IMR-90 (cell line): ENCODE data around the gene SBF2. TPM values are rescaled to one million over a fixed set of nuclear protein-coding genes. Genes with fewer than 3 reads are reported as not detected.

ENCODE experiments used
- ATAC-seq: fragments of 200-7000 bp; cut with Tn5 transposase; 2 replicates; pipeline ENCODE4 v1.9.1; 2020; ENCODE audit warnings: low read depth, mild to moderate bottlenecking, moderate library complexity
- BruUV-seq: library from RNA; stranded (reverse); fragments of 400-500 nt; replicated peaks from 2 replicates; lab custom pipeline; 2021; lab: Mats Ljungman, UMichigan
- CTCF ChIA-PET: fragments of 300-600 bp; formaldehyde crosslinking; extraction: SDS; loops from one replicate; lab custom pipeline; 2021; ENCODE audit warnings: antibody characterized with exemption; lab: Yijun Ruan, JAX
- POLR2A ChIA-PET: fragments of 300-600 bp; sonication (Branson Sonifier 250); formaldehyde crosslinking; loops from one replicate; lab custom pipeline; 2022; ENCODE audit warnings: antibody characterized with exemption; ENCODE audit not compliant: unreplicated experiment; lab: Charles Lee
- DNase-seq: peaks from one replicate; pipeline ENCODE4 v3.0.0; 2013
- H2AFZ ChIP-seq: replicated peaks from 2 replicates; pipeline ENCODE3; 2013; ENCODE audit warnings: low read length, mild to moderate bottlenecking; ENCODE audit not compliant: poor library complexity
- H2AK5ac ChIP-seq: 2 replicates; pipeline ENCODE4 v1.6.1; 2013; ENCODE audit warnings: low read depth, low read length, inconsistent platforms
- H2AK9ac ChIP-seq: replicated peaks from 2 replicates; pipeline ENCODE3; 2013; ENCODE audit warnings: mild to moderate bottlenecking, low read depth, low read length, moderate library complexity; ENCODE audit not compliant: poor library complexity
- H2BK120ac ChIP-seq: 2 replicates; pipeline ENCODE4 v1.6.1; 2013; ENCODE audit warnings: low read depth, low read length, inconsistent platforms
- H2BK15ac ChIP-seq: 3 replicates; pipeline ENCODE4 v1.6.1; 2013; ENCODE audit warnings: low read depth, low read length, inconsistent platforms
- H2BK20ac ChIP-seq: 2 replicates; pipeline ENCODE4 v1.6.1; 2013; ENCODE audit warnings: low read depth, mild to moderate bottlenecking, inconsistent platforms, low read length, moderate library complexity
- H2BK5ac ChIP-seq: 2 replicates; pipeline ENCODE4 v1.6.1; 2013; ENCODE audit warnings: mild to moderate bottlenecking, low read depth, low read length, inconsistent platforms; ENCODE audit not compliant: poor library complexity, severe bottlenecking
- H3K14ac ChIP-seq: replicated peaks from 2 replicates; pipeline ENCODE4 v1.6.1; 2013; ENCODE audit warnings: low read depth, low read length, inconsistent platforms
- H3K18ac ChIP-seq: 2 replicates; pipeline ENCODE4 v1.6.1; 2013; ENCODE audit warnings: low read depth, low read length, control low read depth
- H3K23ac ChIP-seq: 2 replicates; pipeline ENCODE4 v1.6.1; 2013; ENCODE audit warnings: low read depth, low read length, inconsistent platforms
- H3K27ac ChIP-seq: 2 replicates; pipeline ENCODE4 v1.5.1; 2013; ENCODE audit warnings: mild to moderate bottlenecking, control low read depth, low read length; ENCODE audit not compliant: insufficient read depth
- H3K27me3 ChIP-seq: 2 replicates; pipeline ENCODE4 v1.6.1; 2013; ENCODE audit warnings: low read length; ENCODE audit not compliant: control insufficient read depth, insufficient read depth
- H3K36me3 ChIP-seq: 2 replicates; pipeline ENCODE4 v1.6.1; 2013; ENCODE audit warnings: low read length, mixed read lengths; ENCODE audit not compliant: control insufficient read depth, insufficient read depth
- H3K4ac ChIP-seq: 2 replicates; pipeline ENCODE4 v1.6.1; 2013; ENCODE audit warnings: low read depth, low read length, inconsistent platforms
- H3K4me1 ChIP-seq: 2 replicates; pipeline ENCODE4 v1.6.1; 2013; ENCODE audit warnings: low read length, mixed read lengths; ENCODE audit not compliant: control insufficient read depth, insufficient read depth
- H3K4me2 ChIP-seq: 2 replicates; pipeline ENCODE4 v1.6.1; 2013; ENCODE audit warnings: low read depth, mild to moderate bottlenecking, control low read depth, low read length, moderate library complexity
- H3K4me3 ChIP-seq: 2 replicates; pipeline ENCODE4 v1.5.1; 2013; ENCODE audit warnings: low read depth, mild to moderate bottlenecking, control low read depth, low read length, moderate library complexity; ENCODE audit not compliant: insufficient read depth
- H3K56ac ChIP-seq: 2 replicates; pipeline ENCODE4 v1.6.1; 2013; ENCODE audit warnings: low read length, inconsistent platforms; ENCODE audit not compliant: insufficient read depth; ENCODE audit errors: extremely low read depth
- H3K79me1 ChIP-seq, 2 experiments: 2 replicates each; pipeline ENCODE4 v1.6.1; 2013; ENCODE audit warnings: low read length in 2 of 2, inconsistent platforms in 1 of 2, low read depth in 1 of 2
- H3K9ac ChIP-seq: 2 replicates; pipeline ENCODE4 v1.6.1; 2013; ENCODE audit warnings: low read depth, low read length, control low read depth
- H3K9me1 ChIP-seq: 2 replicates; pipeline ENCODE4 v1.6.1; 2013; ENCODE audit warnings: low read length, inconsistent platforms; ENCODE audit not compliant: insufficient read depth
- H3K9me3 ChIP-seq: 2 replicates; pipeline ENCODE4 v1.6.1; 2013; ENCODE audit warnings: low read length; ENCODE audit not compliant: control insufficient read depth, insufficient read depth
- H4K20me1 ChIP-seq: 2 replicates; pipeline ENCODE4 v1.6.1; 2013; ENCODE audit warnings: low read length, inconsistent platforms; ENCODE audit not compliant: insufficient read depth
- H4K5ac ChIP-seq: 2 replicates; pipeline ENCODE4 v1.6.1; 2013; ENCODE audit warnings: mild to moderate bottlenecking, low read depth, low read length, control low read depth
- H4K8ac ChIP-seq, 2 experiments: 2 replicates each; pipeline ENCODE4 v1.6.1; 2013; ENCODE audit warnings: low read depth in 2 of 2, low read length in 2 of 2, control low read depth in 1 of 2, inconsistent platforms in 1 of 2
- H4K91ac ChIP-seq: 2 replicates; pipeline ENCODE4 v1.6.1; 2013; ENCODE audit warnings: low read depth, low read length, inconsistent platforms; ENCODE audit not compliant: insufficient read depth
- MAZ ChIP-seq: IDR thresholded peaks from 2 replicates; pipeline ENCODE4 v1.6.1; 2012; ENCODE audit warnings: low read depth, mild to moderate bottlenecking, low read length, improper control_type of control experiment, moderate library complexity, borderline replicate concordance
- RAD21 ChIP-seq: IDR thresholded peaks from 2 replicates; pipeline ENCODE4 v1.6.1; 2012; ENCODE audit warnings: low read length, improper control_type of control experiment
- SMC3 ChIP-seq: fragments of 150-350 bp; IDR thresholded peaks from 2 replicates; pipeline ENCODE4 v1.6.1; 2016; ENCODE audit warnings: low read depth, mild to moderate bottlenecking, antibody characterized with exemption, low read length, moderate library complexity
- WGBS, 2 experiments: methylation state at CpG; one replicate each; pipeline versions ENCODE4 v1.1.5 to v1.1.7; 2013; ENCODE audit warnings: missing lambda C conversion rate in 2 of 2; ENCODE audit not compliant: insufficient read length in 1 of 2; ENCODE audit errors: extremely low coverage in 2 of 2; 5-methylcytosine and 5-hydroxymethylcytosine counted together
- dilution Hi-C: fragments of 300-500 bp; cut with HindIII; formaldehyde crosslinking; loops from one replicate; pipeline ENCODE4 v1.14.3; 2018; ENCODE audit warnings: low sequenced_read_pairs; ENCODE audit not compliant: unreplicated experiment
- in situ Hi-C: fragments of 300-500 bp; cut with MboI; formaldehyde crosslinking; loops from 3 replicates; pipeline ENCODE4 v1.14.3; 2019; ENCODE audit warnings: low sequenced_read_pairs, inconsistent platforms, mixed read lengths
- intact Hi-C: fragments of 100-400 bp; cut with micrococcal nuclease; formaldehyde crosslinking; loops from 2 replicates; pipeline ENCODE4 v1.10.0; 2022
- polyA plus RNA-seq, 3 experiments: library from polyadenylated mRNA; depleted of rRNA; stranded (reverse); fragments of >200 nt; gene quantifications; 2 replicates each; pipeline ENCODE4 v1.2.3, GENCODE V29; 2012; ENCODE audit warnings: low replicate concordance in 1 of 3
- total RNA-seq: library from RNA; depleted of rRNA; stranded (reverse); fragments of >200 nt; gene quantifications from 2 replicates; pipeline ENCODE4 v1.2.3, GENCODE V29; 2012

Gene SBF2
- total and polyA plus RNA-seq, 2 of the 4 experiments (the other 2 are of a cell fraction): 23.8 to 51.8 TPM

DNA sequence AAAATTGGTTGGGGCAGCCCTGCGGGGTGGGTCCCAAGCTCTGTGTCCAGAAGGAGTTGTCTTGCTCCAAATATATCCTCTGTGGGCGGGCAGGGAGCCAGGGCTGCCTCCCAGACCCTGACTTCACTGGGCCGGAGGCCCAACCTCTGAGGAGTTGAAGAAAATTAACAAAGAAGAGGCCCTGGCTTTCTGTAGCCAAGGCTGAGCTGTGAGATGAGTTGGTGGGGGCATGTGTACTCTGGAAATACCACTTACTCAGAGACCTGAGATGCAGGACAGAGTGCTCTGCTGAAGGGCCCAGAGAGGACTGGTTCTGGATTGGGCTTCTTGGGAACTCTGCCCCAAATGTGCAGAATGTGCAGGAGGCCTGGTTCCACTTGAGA lies 533.8 kb downstream of the SBF2 start:
- peaks cover 5 to 69% of the 10 kb centered on the region in 2 experiments; a peak in 3 of 4 replicates for H3K79me1 ChIP-seq
- ChIA-PET POLR2A (interaction anchor here (1.1 to 2.4 kb wide), 5 partner anchors 14 to 550 kb away, joined by 4 to 18 read pairs (median 9); partner anchors contain the start of gene ADM), CTCF (interaction anchor here (0.7 to 1.8 kb wide), 4 partner anchors 11 to 212 kb away, joined by 3 to 5 read pairs (median 4); no protein-coding TSS in a partner anchor)
- TF ChIP-seq MAZ (peak; percentile 65; the same call in 1 of the 2 replicates), SMC3 (0 out of 2 replicates have a peak, but pooled peaks have one; percentile 3), RAD21 (no peak; the same call in 1 of the 2 replicates)
- H3K4ac ChIP-seq: peak overlapping the region; percentile 98
- peaks cover 3% of the 10 kb centered on the region; the same call in 1 of the 2 replicates for H4K20me1 ChIP-seq
- peak overlapping the region; percentile 88 for H3K27ac ChIP-seq
- H2AK9ac ChIP-seq: peak overlapping the region; percentile 57
- peak overlapping the region; percentile 98 for H2BK20ac ChIP-seq
- ATAC-seq: peak; percentile 31
- H3K14ac ChIP-seq: peak overlapping the region; percentile 92
- peak overlapping the region; percentile 89 for H3K56ac ChIP-seq
- H3K9me1 ChIP-seq: peaks cover 55% of the 10 kb centered on the region
- peak overlapping the region; percentile 93 for H2AK5ac ChIP-seq
- no peaks in the 10 kb centered on the region for H3K36me3 ChIP-seq
- H3K9ac ChIP-seq: peak overlapping the region; percentile 31
- H3K4me1 ChIP-seq: peaks cover 53% of the 10 kb centered on the region
- H4K5ac ChIP-seq: peak overlapping the region; percentile 87
- peak overlapping the region; percentile 99 for H4K91ac ChIP-seq
- dilution Hi-C loops: no loop called here
- no peaks in the 10 kb centered on the region for H3K9me3 ChIP-seq
- WGBS, 2 experiments: 0% methylated on average over 1 of the region's 3 CpGs; no CpG with 5 or more reads in 1 of the 2 experiments
- H2BK5ac ChIP-seq: peak overlapping the region; percentile 96
- peak overlapping the region; percentile 0; the same call in 1 of the 2 replicates for H3K4me2 ChIP-seq
- no TSS peak for BruUV-seq
- H3K4me3 ChIP-seq: no peak overlapping the region
- in situ Hi-C loops: loop anchor here (5.0 to 25.0 kb wide), 3 partner anchors 202 to 975 kb away; no protein-coding TSS in a partner anchor
- peak; percentile 95 for DNase-seq
- intact Hi-C loops: loop anchor here (1.0 kb wide), 1 partner anchor 146 kb away; no protein-coding TSS in a partner anchor
- peak overlapping the region; percentile 4 for H2AFZ ChIP-seq
- peak overlapping the region; percentile 95 for H2BK15ac ChIP-seq
- peak overlapping the region; percentile 71 to 82 for H4K8ac ChIP-seq
- H3K18ac ChIP-seq: peak overlapping the region; percentile 88
- H3K23ac ChIP-seq: peak overlapping the region; percentile 93
- no peaks in the 10 kb centered on the region for H3K27me3 ChIP-seq
- H2BK120ac ChIP-seq: peak overlapping the region; percentile 98
